Trophoblast cell (in vitro differentiated cells and primary cell): ENCODE measurements around the gene IGF2BP3.
"Not testable (repeated sequence)": the region's sequence is repeated elsewhere in the genome, so short reads cannot be mapped to it uniquely, and the experiment has no call there.

Experiments
- DNase-seq, 2 donors: peaks; one replicate each; pipeline ENCODE4 v3.0.0-alpha.2; 2016
- H2AFZ ChIP-seq: 2 replicates; pipeline ENCODE4 v1.6.1; 2013; ENCODE audit warnings: low read length, moderate library complexity, mild to moderate bottlenecking; ENCODE audit not compliant: insufficient read depth, poor library complexity
- H2AK5ac ChIP-seq: 2 replicates; pipeline ENCODE4 v1.6.1; 2013; ENCODE audit warnings: mild to moderate bottlenecking, low read length
- H2BK120ac ChIP-seq: 2 replicates; pipeline ENCODE4 v1.6.1; 2013; ENCODE audit warnings: low read length, mild to moderate bottlenecking, moderate library complexity; ENCODE audit not compliant: insufficient read depth, poor library complexity
- H2BK12ac ChIP-seq: 2 replicates; pipeline ENCODE4 v1.6.1; 2013; ENCODE audit warnings: mild to moderate bottlenecking, low read length, moderate library complexity
- H2BK5ac ChIP-seq: 2 replicates; pipeline ENCODE4 v1.6.1; 2013; ENCODE audit warnings: low read length, low read depth, moderate library complexity, mild to moderate bottlenecking; ENCODE audit not compliant: poor library complexity
- H3K14ac ChIP-seq: 2 replicates; pipeline ENCODE4 v1.6.1; 2013; ENCODE audit warnings: mild to moderate bottlenecking, low read length
- H3K18ac ChIP-seq: 2 replicates; pipeline ENCODE4 v1.6.1; 2013; ENCODE audit warnings: mild to moderate bottlenecking, low read length
- H3K23ac ChIP-seq: 2 replicates; pipeline ENCODE4 v1.6.1; 2013; ENCODE audit warnings: low read length
- H3K27ac ChIP-seq: 2 replicates; pipeline ENCODE4 v1.5.1; 2013; ENCODE audit warnings: low read depth, mild to moderate bottlenecking, inconsistent platforms, low read length, moderate library complexity
- H3K27me3 ChIP-seq: 2 replicates; pipeline ENCODE4 v1.6.1; 2013; ENCODE audit warnings: inconsistent platforms, mild to moderate bottlenecking, low read length, moderate library complexity; ENCODE audit not compliant: insufficient read depth
- H3K36me3 ChIP-seq, 2 experiments: 1 replicate in 1 of 2; 2 replicates in 1 of 2; pipeline ENCODE4 v1.6.1; 2013; ENCODE audit warnings: low read length in 2 of 2, mild to moderate bottlenecking in 2 of 2, moderate library complexity in 1 of 2; ENCODE audit not compliant: insufficient read depth in 2 of 2, control insufficient read depth in 1 of 2
- H3K4ac ChIP-seq: 2 replicates; pipeline ENCODE4 v1.6.1; 2013; ENCODE audit warnings: low read depth, mild to moderate bottlenecking, low read length, moderate library complexity
- H3K4me1 ChIP-seq, 2 experiments: 1 replicate in 1 of 2; 2 replicates in 1 of 2; pipeline ENCODE4 v1.6.1; 2013; ENCODE audit warnings: low read length in 2 of 2, mild to moderate bottlenecking in 2 of 2, moderate library complexity in 1 of 2; ENCODE audit not compliant: insufficient read depth in 2 of 2, control insufficient read depth in 1 of 2
- H3K4me2 ChIP-seq: 2 replicates; pipeline ENCODE4 v1.6.1; 2013; ENCODE audit warnings: inconsistent platforms, mild to moderate bottlenecking, low read length, moderate library complexity
- H3K4me3 ChIP-seq: 2 replicates; pipeline ENCODE4 v1.5.1; 2013; ENCODE audit warnings: mild to moderate bottlenecking, low read depth, low read length, inconsistent platforms
- H3K79me1 ChIP-seq: one replicate; pipeline ENCODE4 v1.6.1; 2013; ENCODE audit warnings: low read length
- H3K79me2 ChIP-seq: 2 replicates; pipeline ENCODE4 v1.6.1; 2013; ENCODE audit warnings: low read length, mild to moderate bottlenecking; ENCODE audit not compliant: control insufficient read depth, insufficient read depth, poor library complexity
- H3K9ac ChIP-seq: 2 replicates; pipeline ENCODE4 v1.6.1; 2013; ENCODE audit warnings: mild to moderate bottlenecking, low read length
- H3K9me3 ChIP-seq: 2 replicates; pipeline ENCODE4 v1.6.1; 2013; ENCODE audit warnings: low read depth, mild to moderate bottlenecking, control low read depth, inconsistent platforms, low read length; ENCODE audit not compliant: insufficient read depth
- H4K12ac ChIP-seq: 2 replicates; pipeline ENCODE4 v1.6.1; 2013; ENCODE audit warnings: low read depth, mild to moderate bottlenecking, low read length, moderate library complexity
- H4K8ac ChIP-seq: 2 replicates; pipeline ENCODE4 v1.6.1; 2013; ENCODE audit warnings: low read depth, mild to moderate bottlenecking, low read length, moderate library complexity
- H4K91ac ChIP-seq: one replicate; pipeline ENCODE4 v1.6.1; 2013; ENCODE audit warnings: low read depth, mild to moderate bottlenecking, low read length, moderate library complexity
- WGBS: extraction: QIAGEN DNeasy Blood & Tissue Kit; methylation state at CpG from one replicate; pipeline ENCODE4 v1.1.7; 2013; ENCODE audit warnings: missing lambda C conversion rate; ENCODE audit not compliant: insufficient read length, insufficient coverage; ENCODE audit errors: extremely low coverage; 5-methylcytosine and 5-hydroxymethylcytosine counted together

The IGF2BP3 gene

GRCh38 chr7:23404546-23405239, 65.6 kb downstream of the IGF2BP3 start:
- Histone ChIP-seq H3K4me3 (no peak overlapping the region), H3K23ac (no peak overlapping the region), H4K12ac (no peak overlapping the region), H3K18ac (no peak overlapping the region), H2BK5ac (no peak overlapping the region), H3K4ac (no peak overlapping the region), H2AK5ac (no peak overlapping the region), H2AFZ (no peak overlapping the region), H2BK120ac (no peak overlapping the region), H3K79me1 (no peaks in the 10 kb centered on the region), H3K9ac (no peak overlapping the region), H3K4me1 (peaks cover 0 to 4% of the 10 kb centered on the region in 2 experiments), H3K4me2 (no peak overlapping the region), H2BK12ac (no peak overlapping the region), H3K27me3 (no peaks in the 10 kb centered on the region), H4K8ac (no peak overlapping the region), H3K79me2 (no peaks in the 10 kb centered on the region), H3K14ac (no peak overlapping the region), H3K9me3 (no peaks in the 10 kb centered on the region), H3K27ac (no peak overlapping the region), H3K36me3 (peaks cover 8 to 11% of the 10 kb centered on the region in 2 experiments), H4K91ac (no peak overlapping the region)
- WGBS, result no CpG with 5 or more reads among the region's 3 CpGs
- DNase-seq, result no peak

GRCh38 chr7:23403970-23404369, 66.3 kb downstream of the IGF2BP3 start:
- Histone ChIP-seq H3K36me3 (peaks cover 6 to 9% of the 10 kb centered on the region in 2 experiments), H3K9me3 (no peaks in the 10 kb centered on the region), H3K27ac (no peak overlapping the region), H2AFZ (no peak overlapping the region), H3K9ac (no peak overlapping the region), H3K4me2 (no peak overlapping the region), H3K79me1 (no peaks in the 10 kb centered on the region), H3K18ac (no peak overlapping the region), H4K12ac (no peak overlapping the region), H2AK5ac (no peak overlapping the region), H3K23ac (no peak overlapping the region), H3K27me3 (no peaks in the 10 kb centered on the region), H3K4ac (no peak overlapping the region), H4K8ac (no peak overlapping the region), H3K79me2 (no peaks in the 10 kb centered on the region), H2BK12ac (no peak overlapping the region), H2BK120ac (no peak overlapping the region), H3K4me3 (no peak overlapping the region), H3K4me1 (peaks cover 0 to 4% of the 10 kb centered on the region in 2 experiments), H3K14ac (no peak overlapping the region), H2BK5ac (no peak overlapping the region), H4K91ac (no peak overlapping the region)
- no CpG with 5 or more reads among the region's 5 CpGs for WGBS
- DNase-seq, result no peak

- DNase-seq, H4K12ac ChIP-seq, H2BK5ac ChIP-seq, H2AK5ac ChIP-seq, H3K9ac ChIP-seq, H3K9me3 ChIP-seq, H4K91ac ChIP-seq, H3K79me2 ChIP-seq, H3K27ac ChIP-seq, H3K14ac ChIP-seq, H3K79me1 ChIP-seq, H4K8ac ChIP-seq, H2BK12ac ChIP-seq, H2AFZ ChIP-seq, H2BK120ac ChIP-seq, H3K23ac ChIP-seq, H3K18ac ChIP-seq, H3K4me2 ChIP-seq, H3K27me3 ChIP-seq, H3K4ac ChIP-seq, H3K36me3 ChIP-seq, H3K4me3 ChIP-seq, H3K4me1 ChIP-seq: not testable (repeated sequence)
- no CpG with 5 or more reads among the region's 2 CpGs for WGBS
Measured at GRCh38 chr7:23398090-23398489, 72.2 kb downstream of the IGF2BP3 start.

- H3K4me3 ChIP-seq, result no peak overlapping the region
- no peak overlapping the region for H4K12ac ChIP-seq
- no peaks in the 10 kb centered on the region for H3K79me1 ChIP-seq
- H3K9ac ChIP-seq, result no peak overlapping the region
- H2BK12ac ChIP-seq, result no peak overlapping the region
- no peak overlapping the region for H3K4ac ChIP-seq
- no CpG with 5 or more reads among the region's 4 CpGs for WGBS
- H3K14ac ChIP-seq, result no peak overlapping the region
- no peak overlapping the region for H3K27ac ChIP-seq
- H3K4me1 ChIP-seq, result peaks cover 0 to 4% of the 10 kb centered on the region in 2 experiments
- H3K36me3 ChIP-seq, result peaks cover 4 to 5% of the 10 kb centered on the region in 2 experiments
- H2AK5ac ChIP-seq, result no peak overlapping the region
- H3K18ac ChIP-seq, result no peak overlapping the region
- H2BK120ac ChIP-seq, result no peak overlapping the region
- no peak overlapping the region for H2AFZ ChIP-seq
- no peak overlapping the region for H4K91ac ChIP-seq
- DNase-seq, result no peak
- no peaks in the 10 kb centered on the region for H3K9me3 ChIP-seq
- no peak overlapping the region for H3K4me2 ChIP-seq
- H4K8ac ChIP-seq, result no peak overlapping the region
- no peaks in the 10 kb centered on the region for H3K27me3 ChIP-seq
- H3K23ac ChIP-seq, result no peak overlapping the region
- H3K79me2 ChIP-seq, result no peaks in the 10 kb centered on the region
- no peak overlapping the region for H2BK5ac ChIP-seq
Measured at GRCh38 chr7:23397241-23397640, 73.0 kb downstream of the IGF2BP3 start.
